Stimulated activated CD4-positive, alpha-beta T cell treated with anti-CD3 and anti-CD28 coated beads, Interleukin-12 subunit alpha, Interleukin-12 subunit beta, amount 100 ng/mL, for 4 hours (primary cell): ENCODE measurements around the gene SNX30.

Experiments
- DNase-seq: peaks from one replicate; pipeline ENCODE4 v3.0.0-alpha.2; 2020

SNX30 gene

DNA sequence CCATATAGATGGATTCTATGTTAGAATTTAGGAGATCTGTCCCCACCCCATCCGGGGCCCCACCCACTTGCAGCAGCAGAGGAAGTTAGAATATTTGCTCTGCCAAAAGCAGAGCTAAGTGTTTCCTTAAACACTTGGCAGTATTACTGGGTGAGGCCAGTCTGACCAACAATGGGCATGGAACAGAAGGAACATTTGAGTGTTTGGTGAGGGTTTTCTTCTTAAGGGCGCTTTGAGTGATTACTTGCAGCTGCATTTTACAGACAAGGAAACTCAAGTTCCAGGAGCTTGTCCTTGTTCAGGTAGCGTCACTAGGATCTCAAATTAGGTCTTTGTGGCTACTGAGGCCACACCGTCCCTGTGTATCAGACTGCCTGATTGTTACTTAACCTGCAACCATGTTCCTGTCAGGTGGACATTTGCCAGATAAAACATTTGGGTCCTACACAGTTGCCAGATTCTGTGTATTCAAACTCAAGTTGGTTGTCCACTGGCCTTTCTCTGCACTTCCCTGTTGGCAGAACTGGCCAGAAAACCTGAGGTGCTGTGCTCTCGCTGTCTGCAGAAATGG is 80.8 kb downstream of the SNX30 start:
- no peak for DNase-seq

DNA sequence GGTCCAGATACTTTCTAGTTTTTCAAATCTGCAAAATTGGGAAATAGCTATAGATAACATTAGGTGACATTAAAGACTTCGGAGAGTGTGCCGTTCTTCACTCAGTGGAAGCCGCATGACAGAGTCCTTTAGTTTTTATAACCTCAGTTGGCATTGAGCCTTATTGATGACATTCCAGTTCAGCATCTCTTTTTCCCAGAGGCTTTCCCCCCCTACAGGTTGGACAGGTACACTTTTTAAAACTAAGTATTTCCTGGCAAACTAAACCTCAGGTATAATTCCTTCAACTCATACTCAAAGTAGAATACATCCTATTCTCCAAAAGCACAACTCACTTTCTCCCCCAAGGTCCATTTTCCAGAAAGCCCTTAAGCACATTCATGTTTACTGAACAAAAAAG is 81.4 kb downstream of the SNX30 start:
- DNase-seq: no peak

DNA sequence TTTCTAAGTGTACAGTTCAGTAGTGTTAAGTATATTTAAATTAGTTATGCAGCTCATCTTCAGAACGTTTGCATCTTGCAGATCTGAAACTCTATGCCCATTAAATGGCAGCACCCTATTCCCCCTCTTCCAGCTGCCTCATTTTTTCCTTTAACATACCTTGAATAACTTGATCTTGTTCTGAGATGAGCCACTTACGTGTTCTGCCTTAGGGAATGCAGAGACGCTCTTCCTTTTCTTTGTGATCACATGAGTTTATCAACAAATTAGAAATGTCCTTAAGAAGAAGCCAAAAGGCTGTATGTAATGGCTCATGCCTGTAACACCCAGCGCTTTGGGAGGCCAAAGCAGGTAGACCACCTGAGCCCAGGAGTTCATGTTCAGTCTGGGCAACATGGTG is 82.5 kb downstream of the SNX30 start:
- no peak for DNase-seq

DNA sequence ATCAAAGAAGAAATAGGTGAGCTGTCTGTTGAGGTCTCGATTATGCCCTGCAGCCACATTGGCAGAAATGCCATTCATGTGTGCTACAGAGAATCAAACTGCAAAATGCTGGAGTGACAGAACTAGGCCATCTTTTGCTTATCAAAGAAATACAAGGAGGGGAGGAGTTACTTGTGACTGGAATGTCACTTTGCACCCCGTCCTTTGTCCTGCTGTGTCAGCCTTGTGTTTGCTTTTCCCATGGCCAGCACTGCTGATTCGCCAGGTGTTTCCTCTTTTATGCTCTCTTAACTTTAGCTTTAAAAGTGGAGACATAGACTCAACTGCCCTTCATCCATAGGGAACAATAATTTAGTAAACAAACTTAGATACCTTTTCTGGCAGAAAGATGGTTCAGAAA is 85.8 kb downstream of the SNX30 start:
- DNase-seq: no peak

DNA sequence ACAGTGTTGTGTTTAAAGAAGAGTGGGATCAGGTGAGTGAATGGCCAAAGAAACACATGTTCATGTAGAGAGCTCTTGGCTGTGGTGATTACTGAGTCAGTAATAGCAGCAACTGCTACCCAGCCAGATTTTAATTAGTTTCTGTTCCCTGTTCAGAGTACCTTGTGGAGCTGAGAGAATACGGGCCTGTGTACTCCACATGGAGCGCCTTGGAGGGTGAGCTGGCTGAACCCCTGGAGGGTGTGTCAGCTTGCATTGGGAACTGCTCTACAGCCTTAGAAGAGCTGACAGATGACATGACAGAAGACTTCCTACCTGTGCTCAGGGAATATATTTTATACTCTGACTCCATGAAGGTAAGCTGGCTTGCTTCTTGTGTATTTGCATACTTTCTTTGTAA is 87.8 kb downstream of the SNX30 start:
- no peak for DNase-seq

DNA sequence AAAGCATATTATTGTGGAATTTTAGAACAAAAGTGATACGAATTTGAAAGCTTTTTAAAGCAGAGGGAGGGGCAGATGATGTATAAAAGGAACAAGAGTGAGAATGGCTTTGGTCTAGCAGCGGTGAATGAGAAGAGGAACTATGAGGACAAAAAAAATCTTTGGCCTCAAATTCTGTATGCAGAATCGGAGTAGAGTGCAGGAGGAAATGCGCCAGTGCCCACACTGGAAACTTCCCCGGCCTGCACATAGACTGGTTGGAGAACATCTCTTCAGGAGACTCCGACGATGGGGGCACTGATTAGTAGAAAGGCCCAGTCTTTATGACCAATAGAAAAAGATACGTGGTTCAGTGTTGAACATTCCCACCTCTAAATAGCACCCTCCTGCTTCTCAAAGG is 88.8 kb downstream of the SNX30 start:
- DNase-seq: no peak

DNA sequence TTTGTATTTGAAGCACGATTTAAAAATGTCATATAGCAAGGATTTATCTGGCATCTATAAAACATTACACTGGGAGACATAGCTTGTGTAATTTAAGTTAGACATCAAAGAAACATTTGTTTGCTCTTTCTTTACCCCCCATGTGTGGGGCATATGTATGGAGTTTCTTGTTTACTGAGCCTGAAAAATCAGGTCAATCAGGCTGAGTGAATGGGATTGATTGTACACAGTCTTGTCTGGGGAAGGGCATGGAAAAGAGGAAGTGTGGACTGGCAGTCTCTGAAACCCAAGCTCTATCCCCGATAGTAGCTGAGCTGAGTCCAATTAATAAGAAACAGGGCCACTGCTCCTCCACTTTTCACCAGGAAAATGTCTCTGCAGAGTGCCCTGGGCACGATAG is 90.7 kb downstream of the SNX30 start:
- DNase-seq: no peak

DNA sequence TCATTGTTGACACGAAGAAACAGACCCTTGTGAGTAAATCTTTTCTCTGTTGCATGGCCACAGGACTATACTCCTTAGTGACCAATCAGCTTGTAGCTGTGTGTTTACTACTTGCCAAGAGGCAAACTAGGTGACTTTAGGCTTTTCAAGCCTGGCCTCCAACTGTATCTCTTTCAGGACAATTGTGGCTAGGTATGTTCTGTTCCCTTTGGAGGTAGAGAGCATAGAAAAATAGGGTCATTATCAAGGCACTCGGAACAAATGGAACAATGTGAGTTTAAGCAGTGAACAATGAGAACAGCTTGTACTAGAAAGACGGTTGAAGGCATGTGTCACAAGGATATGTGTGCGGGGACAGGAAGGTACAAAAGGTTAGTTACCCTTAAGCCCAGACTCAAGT is 92.0 kb downstream of the SNX30 start:
- DNase-seq: no peak

DNA sequence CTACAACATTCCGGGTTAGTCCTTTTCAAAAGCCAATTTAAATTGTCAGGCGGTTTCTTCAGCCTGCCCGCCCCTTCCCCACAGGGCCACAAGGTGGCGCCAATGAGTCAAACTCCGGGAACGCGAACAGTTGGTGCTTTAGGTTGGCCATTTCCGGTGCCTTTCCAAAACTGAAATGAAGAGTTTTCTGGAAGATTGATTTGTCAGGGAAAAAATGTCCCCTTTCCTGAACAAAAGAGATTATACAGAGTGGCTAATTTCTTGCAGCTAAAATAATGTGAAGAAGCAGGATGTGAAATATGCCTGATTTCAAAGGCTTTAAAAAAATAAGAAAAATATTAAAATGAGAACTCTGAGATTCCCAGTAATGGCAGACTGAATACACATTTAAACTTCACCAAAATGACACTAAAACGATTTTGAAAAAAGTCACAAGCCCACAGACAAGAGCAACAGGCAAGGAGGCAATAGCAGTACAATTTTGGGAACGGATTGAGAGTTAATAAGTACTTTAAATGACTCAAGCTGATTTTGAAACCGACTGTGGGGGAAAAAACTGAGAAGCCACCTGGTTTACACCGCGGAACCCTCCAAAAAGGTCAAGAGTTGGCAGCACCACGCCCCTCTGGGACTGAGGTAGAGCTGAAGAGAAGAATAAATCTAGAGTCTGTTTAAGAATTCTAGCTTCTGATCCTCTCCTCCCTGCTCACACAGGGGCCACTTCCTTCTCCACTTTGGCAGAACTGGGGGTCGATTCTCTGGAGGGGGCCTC is 94.4 kb downstream of the SNX30 start:
- DNase-seq: peak; percentile 71

DNA sequence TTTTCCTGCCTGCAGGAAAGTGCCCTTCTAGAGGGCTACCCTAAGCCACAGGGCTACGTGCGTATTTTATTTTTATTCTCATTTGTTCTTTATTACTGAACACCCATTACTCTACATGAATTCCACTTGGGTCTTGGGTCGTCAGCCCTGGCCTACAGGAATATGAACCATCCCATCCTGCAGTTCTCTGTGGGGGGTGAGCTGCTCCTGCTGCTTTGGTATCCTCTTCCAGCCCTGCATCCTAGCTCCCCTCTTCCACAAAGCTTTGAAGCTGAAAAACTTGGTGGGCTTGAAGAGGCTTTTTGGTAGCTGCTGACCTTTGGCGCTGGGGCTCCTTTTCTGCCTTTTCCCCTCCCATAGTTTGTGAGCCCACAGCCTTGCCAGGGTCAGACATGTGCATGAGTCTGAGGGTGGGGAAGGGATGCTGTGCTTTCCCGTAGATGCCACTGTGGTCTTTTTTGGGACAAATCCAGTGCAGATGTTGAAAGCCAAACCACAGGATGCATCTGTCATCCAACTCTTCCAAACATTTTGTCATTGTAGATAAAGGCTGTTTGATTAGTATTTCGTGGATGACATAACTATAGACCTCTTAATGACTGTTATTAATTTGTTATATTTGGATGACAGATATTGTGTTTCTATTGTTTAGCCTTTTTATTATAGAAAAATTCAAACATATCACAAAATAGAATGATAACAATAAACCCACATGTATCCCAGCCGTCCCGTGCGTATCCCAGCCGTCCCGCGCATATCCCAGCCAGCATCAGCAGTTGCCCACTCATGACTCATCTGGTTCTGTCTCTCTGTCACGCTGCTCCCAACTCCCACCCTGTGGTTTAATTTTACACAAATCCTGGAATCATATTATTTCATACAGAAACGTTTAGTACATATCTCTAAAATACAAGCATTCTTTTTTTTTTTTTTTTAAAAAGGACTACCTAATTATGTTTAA is 96.2 kb downstream of the SNX30 start:
- DNase-seq: no peak

DNA sequence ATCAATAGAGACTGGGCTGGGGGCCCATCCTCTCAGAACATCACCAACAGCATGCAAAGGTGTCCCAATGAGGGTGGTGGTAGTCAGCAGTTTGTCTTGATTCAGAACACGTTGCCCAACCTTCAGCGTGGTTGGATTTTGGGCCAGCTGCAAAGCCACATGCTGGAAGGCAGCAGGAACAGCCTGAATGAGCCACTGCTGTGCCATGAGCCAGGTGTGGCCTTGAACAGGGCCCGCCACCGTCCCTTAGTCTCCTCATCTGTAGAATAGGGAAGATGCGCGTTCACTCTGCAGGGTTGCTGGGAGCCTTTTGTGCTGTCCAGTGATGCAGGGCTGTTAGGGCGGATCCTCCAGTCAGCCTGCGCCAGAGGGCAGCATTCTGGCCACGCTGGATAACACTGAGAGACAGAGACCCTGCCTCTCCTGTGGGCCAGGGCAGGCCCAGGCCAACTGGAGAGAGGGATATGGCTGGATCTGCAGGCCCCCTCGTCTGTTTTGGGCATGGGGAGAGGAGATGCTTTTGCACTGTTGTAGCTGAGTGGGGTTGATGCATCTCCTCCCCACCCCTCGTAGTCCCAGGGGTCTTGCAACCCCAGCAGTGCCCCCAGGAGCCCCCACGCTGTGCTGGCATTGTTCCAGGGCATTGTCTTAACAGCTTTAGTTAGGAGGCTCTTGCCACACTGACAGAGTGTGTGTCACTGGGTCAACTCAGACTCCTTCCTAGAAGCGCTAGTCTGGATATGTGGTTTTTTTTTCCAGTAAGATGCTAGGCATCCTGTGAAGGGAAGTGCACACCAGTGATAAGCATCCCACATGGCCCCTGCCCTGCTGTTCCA is 98.0 kb downstream of the SNX30 start:
- DNase-seq: no peak

DNA sequence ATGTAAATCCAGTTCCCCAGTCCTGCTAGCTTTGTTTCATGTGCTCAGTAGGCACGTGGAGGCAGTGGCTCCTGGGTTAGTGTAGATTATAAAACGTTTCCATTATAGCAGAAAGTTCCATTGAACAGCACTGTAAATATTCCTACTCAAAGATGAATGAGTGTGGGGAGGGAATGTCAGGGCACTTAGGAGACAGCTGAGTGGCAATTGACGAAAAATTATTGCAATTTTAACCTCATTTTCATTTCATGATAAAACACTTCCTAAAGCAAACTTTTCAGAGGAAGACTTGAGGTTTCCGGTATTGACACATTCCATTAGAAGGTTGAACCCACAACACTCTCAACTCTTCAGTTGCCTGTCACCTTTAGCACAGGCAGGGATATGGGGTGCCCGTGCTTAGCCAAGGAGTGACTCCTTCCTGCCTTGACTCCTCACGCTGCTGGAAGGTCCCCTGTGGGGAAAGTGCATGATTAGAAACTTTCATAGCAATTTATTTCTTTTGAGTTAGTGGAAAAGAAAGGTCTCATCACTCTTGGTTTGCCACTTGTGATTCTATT is 98.9 kb downstream of the SNX30 start:
- no peak for DNase-seq

DNA sequence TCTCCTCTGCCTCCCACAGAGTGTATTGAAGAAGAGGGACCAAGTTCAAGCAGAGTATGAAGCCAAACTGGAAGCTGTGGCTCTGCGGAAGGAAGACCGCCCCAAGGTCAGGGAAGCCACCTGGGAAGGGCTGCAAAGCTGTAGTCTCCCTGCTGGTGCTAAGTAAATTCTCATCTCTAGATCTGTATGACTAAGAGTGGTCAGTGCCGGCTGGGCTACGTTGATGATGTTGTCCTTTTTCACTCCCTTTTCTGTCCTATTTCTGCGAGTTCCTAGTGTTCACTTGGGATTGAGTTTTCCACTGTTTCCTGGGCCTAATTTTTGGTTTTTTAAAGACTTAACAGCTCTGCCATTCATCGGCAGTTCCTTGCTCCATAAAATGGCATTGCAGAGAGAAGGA is 100.3 kb downstream of the SNX30 start:
- DNase-seq: no peak

DNA sequence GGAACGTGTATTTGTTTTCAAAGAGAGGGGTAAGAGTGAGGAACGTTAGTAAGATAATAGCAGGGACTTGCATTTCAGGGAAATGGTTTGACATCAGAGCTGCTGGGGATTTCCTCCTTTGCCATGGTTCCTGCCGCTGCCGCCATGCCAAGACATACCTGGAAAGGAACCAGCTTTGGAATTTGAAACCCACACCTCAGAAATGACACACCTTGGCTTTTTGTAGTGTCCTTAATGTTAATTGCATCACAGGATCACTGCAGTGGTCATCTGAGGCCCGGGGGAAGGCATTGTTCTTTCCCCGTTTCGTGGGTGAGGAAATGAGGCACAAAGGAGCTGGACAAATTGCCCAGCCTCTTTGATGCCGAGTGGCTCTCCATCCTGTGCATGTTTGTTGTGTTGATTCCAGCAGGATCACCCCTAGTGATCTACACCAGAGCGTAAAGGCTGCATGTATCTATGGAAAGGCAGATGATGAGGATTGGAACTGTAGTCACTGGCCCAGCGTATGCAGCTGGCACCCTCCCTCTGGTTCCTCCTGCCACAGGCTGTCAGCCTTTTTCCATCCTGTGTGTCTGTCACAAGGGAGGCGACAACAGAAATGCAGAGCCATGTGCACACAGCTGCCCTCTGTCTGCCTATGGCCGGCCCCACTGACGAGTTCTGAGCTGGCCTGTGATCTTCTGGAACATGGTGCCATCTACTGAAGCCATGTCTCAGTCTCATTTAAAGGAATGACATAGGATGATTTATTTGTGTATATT is 102.4 kb downstream of the SNX30 start:
- no peak for DNase-seq

DNA sequence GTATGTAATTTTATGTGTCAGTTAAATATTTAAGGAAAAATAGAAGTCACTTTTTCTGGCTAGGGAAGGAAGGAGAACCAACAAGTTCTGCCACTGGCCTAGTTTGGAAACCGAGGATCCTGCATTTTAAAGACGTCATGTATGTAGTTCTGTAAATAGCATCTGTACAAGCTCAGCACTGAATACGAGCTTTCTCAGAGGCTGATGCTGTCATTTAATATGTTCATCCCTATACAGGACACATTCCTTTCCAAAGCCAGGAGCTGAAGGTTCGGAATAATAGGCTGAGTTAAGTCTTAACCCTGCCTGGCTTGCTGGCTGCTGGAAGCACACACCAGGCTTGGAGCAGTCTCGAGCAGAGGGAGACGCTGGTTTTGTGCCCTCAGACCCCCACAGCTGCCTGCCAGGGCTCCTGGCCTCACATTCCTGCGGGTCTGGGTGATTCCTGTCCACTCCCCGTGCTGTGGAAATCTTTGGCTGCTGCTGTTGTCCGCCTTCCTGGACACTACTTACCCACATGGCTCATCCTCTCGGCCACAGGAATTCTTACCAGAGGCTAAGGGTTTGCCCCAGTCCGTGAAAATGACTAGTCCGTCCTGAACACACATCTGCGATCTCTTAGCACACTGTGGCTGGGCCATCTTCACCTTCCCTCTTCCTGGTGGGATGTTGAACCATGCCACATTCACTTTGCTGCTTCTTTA is 103.5 kb downstream of the SNX30 start:
- DNase-seq: no peak

DNA sequence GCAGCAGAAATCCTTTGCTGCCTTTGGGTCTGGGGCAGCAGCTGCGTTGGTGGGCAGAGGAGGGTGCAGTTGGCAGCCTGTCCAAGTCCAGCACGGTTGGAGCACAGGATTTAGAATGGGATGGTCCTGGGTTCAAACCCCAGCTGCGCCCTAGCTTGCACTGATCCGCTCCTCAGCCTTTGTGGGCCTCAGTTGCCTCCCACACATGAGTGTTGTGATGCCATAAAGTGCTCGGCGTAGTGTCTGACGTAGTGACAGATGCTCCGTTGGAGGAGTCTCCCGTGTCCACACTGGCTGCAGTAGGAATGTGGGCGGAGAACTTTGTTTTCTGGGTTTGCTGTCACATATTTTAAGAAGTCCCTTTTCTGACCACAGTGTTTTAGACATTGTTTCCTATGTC is 104.1 kb downstream of the SNX30 start:
- DNase-seq: no peak

DNA sequence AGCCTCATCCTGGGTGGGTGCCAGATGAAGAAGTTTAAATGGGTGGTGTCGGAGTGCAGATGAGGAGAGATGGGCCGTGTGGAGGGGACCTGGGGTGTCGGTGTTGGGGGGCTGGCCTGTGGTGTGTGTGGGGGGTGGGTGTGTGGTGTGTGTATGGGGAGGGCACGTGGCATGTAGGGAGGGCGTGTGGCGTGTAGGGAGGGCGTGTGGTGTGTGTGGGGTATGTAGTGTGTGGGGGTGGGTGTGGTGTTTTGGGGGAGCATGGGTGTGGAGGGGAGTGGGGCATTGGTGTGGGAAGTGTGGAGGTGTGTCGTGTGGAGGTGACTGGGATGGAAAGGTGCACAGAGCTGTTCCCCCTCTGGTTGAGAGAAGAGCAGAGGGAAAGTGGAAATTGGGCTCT is 105.6 kb downstream of the SNX30 start:
- DNase-seq: no peak

DNA sequence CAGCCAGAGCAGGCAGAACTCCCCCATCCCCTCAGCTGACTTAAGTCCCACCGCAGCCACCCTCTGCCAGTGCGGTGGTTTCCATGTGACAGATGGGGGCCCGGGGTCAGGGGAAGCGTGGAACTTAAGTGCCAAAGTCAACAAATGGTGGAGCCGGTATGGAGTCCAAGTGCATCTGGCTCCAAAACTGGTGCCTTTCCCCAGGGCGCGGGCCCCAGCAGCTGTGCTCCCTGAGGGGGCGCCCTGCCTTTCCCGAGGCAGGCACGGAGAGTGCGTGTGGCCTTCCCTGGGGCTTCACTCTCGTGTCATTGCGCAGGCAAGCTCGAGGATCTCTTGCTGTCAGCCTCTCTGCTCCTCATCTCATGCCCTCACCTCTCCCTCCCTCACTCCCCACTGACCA is 106.3 kb downstream of the SNX30 start:
- DNase-seq: no peak

DNA sequence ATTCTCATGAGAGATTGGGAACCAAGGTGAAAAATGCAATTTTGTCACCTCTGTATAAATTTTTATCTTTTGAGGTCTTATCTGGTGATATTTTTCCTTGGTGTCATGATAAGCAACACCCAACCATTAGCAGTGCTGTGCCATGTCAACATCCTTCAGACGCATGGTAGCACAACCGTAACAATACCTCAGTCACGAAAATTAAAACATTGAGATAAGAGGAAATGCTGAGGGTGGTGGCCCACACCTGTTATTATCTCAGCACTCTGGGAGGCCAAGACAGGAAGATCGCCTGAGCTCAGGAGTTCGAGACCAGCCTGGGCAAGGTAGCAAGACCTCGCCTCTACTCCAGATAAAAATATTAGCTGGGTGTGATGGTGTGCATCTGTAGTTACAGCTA is 107.4 kb downstream of the SNX30 start:
- no peak for DNase-seq

DNA sequence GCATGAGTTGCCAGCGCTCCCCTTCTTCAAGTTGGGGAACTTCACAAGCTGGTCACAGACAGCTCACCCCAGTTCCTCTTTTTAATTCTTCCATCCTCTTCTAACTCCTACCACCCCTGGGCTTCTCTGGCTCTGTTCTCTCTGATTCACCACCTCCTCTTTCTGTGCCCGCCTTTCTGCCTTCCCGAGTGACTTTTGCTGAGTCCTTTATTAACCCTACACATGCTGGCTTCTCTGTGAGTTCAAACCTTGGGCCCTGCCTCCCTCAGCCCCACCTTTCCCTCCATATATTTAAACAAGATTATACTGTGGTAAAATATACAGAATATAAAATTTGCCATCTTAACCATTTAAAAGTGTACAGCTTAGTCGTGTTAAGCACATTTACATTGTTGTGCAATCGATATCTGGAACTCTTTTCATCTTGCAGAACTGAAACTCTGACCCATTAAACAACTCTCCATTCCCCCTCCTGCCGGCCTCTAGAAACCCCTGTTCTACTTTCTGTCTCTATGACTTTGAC is 108.1 kb downstream of the SNX30 start:
- no peak for DNase-seq

DNA sequence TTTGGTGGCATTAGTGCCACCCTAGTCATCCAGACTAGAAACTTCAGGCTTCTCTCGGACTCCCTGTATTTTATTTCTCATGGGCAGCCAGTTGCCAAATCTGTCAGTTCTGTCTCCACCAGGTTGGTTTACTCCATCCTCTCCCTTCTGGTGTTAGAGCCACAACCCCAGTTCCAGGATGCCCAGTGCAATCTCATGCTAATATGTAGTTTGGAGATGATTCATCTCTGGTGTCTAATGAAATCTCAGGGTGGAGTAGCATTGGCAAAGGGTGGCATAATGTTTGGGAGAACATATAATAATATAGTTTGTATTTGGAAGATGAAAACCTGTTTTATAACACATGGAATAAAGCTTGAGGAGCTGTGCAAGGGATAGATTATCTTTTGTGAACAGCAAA is 109.9 kb downstream of the SNX30 start:
- DNase-seq: no peak
